ENCODE results near the gene TUBA3C.

The TUBA3C gene

GRCh38 chr13:19159761-19160420 is 21.7 kb downstream of the TUBA3C start:
- DNase-seq = no peak

GRCh38 chr13:19159181-19159580 is 22.4 kb downstream of the TUBA3C start:
- DNase-seq = no peak

DNA sequence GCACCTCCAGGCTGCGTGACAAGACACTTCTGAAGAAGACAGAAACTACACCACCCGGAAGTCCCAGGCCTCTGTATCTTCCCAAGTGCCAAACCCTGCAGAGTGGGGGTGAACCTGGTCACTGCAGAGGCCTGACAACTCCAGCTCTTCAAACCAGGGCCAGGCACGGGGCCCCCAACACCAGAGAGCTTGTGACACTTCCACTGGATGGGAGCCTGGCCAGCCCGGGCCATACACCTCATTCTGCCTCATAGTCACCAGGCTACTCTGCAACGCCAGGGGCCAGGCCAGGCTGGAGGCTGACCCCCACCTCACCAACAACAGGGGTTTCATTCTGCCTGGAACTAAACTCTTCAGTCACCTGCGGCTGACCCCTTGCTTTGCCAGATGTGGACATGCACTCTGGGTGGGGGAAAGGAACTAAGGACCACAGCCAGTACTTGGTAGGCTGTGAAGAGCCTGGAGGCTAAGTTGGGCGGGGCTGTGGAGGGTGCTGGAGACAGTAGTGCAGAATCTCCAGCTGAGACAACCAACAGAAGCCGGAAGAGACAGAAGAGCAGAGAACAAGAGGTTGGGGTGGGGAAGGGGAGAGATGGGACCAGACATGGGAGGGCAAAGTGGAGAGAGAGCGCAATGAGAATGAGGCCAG is 23.0 kb downstream of the TUBA3C start:
- DNase-seq = no peak

GRCh38 chr13:19158006-19158405 is 23.6 kb downstream of the TUBA3C start:
- DNase-seq = no peak

- DNase-seq = no peak
Measured at GRCh38 chr13:19157461-19157860, 24.2 kb downstream of the TUBA3C start.

GRCh38 chr13:19156013-19156825 is 25.4 kb downstream of the TUBA3C start:
- DNase-seq = no peak

DNA sequence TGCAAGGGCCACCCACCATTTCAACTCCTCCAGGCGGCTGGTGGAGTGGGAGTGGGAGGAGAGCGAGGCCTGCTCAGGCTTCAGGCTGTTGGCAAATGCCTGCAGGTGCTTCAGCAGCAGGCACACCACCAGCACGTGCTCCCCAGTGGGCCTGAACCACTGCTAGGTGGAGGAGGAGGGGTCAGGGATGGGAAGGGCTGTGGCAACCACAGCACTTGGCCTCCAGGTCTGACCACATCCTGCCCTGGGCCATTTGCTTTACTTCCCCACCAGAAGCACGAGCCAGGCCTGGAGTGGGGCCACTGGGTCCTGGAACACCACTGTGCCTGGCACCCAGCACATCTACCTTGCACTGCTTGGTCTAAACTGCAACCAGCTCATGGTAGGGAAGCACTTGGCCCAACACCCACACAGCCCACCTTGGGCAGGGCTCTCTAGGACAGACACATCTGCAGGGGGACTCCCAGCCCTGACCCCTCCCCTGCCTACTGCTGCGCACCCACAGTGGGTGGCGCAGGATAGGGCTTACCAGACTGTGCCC is 26.2 kb downstream of the TUBA3C start:
- no peak for DNase-seq

- DNase-seq = no peak
Measured at GRCh38 chr13:19154843-19155242, 26.8 kb downstream of the TUBA3C start.

- DNase-seq = no peak
Measured at GRCh38 chr13:19153782-19154450, 27.7 kb downstream of the TUBA3C start.

DNA sequence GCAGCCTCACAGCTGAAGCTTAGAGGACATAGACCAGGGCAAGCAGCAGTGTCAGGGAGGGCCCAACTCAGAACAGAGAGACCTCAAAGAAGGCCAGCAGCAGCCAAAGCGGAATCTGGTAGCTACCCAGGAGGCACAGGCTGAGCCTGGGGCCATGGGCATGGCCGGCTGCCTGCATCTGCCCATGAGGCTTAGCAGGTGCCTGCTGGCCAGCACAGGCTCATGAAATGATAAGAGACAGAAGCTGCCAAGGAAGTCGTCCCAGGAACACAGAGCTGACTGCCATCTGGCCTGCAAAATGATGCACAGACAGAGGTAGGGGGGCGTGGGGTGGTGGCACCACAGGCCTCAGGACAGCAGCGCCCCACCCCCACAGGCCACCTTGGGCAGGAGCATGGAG is 29.2 kb downstream of the TUBA3C start:
- DNase-seq = no peak

DNA sequence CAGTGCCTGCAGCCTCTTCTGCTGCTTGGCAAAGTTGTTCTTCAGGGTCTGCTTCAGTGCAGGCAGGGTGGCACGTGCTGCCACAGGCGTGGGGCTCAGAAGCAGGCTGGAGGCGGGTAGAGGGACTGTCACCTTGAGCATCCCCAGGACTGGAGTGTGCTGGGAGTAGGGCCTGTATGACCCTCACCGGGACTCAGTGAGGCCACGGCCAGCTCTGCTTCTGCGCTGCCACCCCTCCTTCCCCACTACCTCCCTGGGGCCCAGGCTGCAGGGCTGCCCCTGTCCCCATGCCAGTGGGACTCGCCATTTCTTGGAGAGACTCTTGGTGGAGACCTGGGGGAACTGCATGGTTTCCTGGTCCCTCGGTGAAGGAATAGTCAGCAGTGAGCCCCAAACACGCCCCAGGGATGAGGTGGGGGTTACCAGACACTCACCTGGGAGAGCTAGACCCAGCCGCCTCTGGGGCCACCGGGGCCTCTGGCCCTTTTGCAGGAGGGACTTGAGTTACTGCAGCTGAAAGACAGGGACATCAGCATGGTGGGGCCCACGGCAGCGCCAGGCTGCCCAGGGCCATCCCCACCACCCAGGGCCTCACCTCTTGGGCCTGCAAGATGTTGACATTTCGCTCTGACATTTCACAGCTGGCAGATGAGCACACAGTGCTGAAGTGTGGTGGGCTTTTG is 29.9 kb downstream of the TUBA3C start:
- no peak for DNase-seq

GRCh38 chr13:19150712-19151228 is 30.9 kb downstream of the TUBA3C start:
- no peak for DNase-seq

- DNase-seq = no peak
Measured at GRCh38 chr13:19150226-19150625, 31.4 kb downstream of the TUBA3C start.

DNA sequence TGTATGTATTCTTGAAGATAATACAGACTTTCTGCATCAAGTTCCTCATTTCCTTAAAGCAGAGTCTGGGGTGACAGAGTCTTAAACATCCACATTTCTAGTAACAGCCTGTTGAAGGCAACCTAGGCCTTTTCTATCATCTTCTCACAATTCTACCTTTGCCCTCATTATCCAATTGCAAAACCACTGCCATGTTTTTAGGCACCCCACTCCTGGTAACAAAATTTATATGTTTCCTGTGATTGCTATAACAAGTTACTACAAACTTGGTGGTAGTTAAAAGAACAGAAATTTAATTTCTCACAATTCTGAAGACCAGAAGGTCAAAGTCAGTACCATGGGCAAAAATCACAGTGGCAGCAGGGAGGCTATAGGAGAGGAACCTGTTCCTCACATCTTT is 33.1 kb downstream of the TUBA3C start:
- DNase-seq = no peak
